Smooth muscle cell of the pulmonary artery (primary cell): ENCODE measurements around the gene LCE1A. TPM values are rescaled to one million over a fixed set of nuclear protein-coding genes. Genes with fewer than 3 reads are reported as not detected.

Source experiments
- total RNA-seq: library from RNA; depleted of rRNA; stranded (reverse); fragments of >200 nt; gene quantifications from 2 replicates; pipeline ENCODE4 v1.2.3, GENCODE V29; 2014

LCE1A gene, protein sequence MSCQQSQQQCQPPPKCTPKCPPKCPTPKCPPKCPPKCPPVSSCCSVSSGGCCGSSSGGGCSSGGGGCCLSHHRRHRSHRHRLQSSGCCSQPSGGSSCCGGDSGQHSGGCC
- not detected in 2 replicates for total RNA-seq

GRCh38 chr1:152827173-152827572 lies at the start of gene LCE1A:
Gene LCE1A, plus strand, starts transcription at chr1:152827473. Its CDS starts 0 bp downstream, at chr1:152827473.

GRCh38 chr1:152786077-152786476 lies 41.2 kb upstream of the LCE1A start, which contains the start of gene LCE1E:
Gene LCE1E, plus strand, starts transcription at chr1:152786257. Its CDS starts 1,043 bp downstream, at chr1:152787300.

DNA sequence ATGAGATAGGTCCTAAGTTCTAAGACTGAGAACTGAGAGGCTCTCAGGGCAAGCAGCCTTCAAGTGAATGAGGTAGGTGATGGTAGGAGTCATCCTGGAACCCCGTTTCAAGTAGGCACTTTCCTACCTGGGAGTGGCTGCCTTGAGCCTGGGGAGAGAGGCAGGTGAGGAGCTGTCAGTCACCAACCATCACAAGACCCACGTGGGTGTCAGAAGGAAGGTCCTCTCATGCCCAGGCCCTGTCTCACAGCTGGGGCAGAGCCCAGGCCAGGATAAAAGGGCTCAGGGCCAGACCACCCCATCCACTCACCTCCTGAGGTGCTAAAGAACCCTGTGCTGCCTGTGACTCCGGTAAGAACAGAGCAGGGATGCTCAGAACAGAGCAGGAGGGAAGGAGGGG lies 30.9 kb upstream of the LCE1A start, which contains the start of gene LCE1D:
Gene LCE1D (plus strand): TSS at position 301 of the 400 bp plus-strand sequence. CDS start 1,074 bp downstream, outside the sequence.

GRCh38 chr1:152806576-152806975 lies 20.7 kb upstream of the LCE1A start, which contains the start of gene LCE1C:
Gene LCE1C, minus strand, starts transcription at chr1:152806651. Its CDS starts 1,173 bp downstream, at chr1:152805478.

GRCh38 chr1:152811671-152812070 lies 15.6 kb upstream of the LCE1A start, which contains the start of gene LCE1B:
Gene LCE1B, plus strand, starts transcription at chr1:152811971. Its CDS starts 476 bp downstream, at chr1:152812447.

GRCh38 chr1:152842556-152842955 lies 15.3 kb downstream of the LCE1A start, which contains the start of gene LCE6A:
Gene LCE6A, plus strand, starts transcription at chr1:152842856. Its CDS starts 665 bp downstream, at chr1:152843521.

GRCh38 chr1:152859696-152860095 lies 32.4 kb downstream of the LCE1A start, which contains the start of gene LCE7A:
Gene LCE7A, plus strand, starts transcription at chr1:152859996. Its CDS starts 702 bp downstream, at chr1:152860698.

Other genes with a start within 250 kb of the LCE1A start
- not detected in 2 replicates for gene LCE3D, start 247.0 kb upstream of the LCE1A start, total RNA-seq
- gene LCE3C, start 227.2 kb upstream of the LCE1A start, total RNA-seq, result not detected in 2 replicates
- not detected in 2 replicates for gene LCE3B, start 213.7 kb upstream of the LCE1A start, total RNA-seq
- not detected in 2 replicates for gene LCE3A, start 204.4 kb upstream of the LCE1A start, total RNA-seq
- gene LCE2D, start 164.1 kb upstream of the LCE1A start, total RNA-seq, result not detected in 2 replicates
- not detected in 2 replicates for gene LCE2C, start 152.2 kb upstream of the LCE1A start, total RNA-seq
- gene LCE2B, start 141.3 kb upstream of the LCE1A start, total RNA-seq, result not detected in 2 replicates
- not detected in 2 replicates for gene LCE2A, start 129.1 kb upstream of the LCE1A start, total RNA-seq
- gene LCE4A, start 119.3 kb upstream of the LCE1A start, total RNA-seq, result not detected in 2 replicates
- not detected in 2 replicates for gene KPRP, start 69.4 kb upstream of the LCE1A start, total RNA-seq
- not detected in 2 replicates for gene LCE1F, start 52.3 kb upstream of the LCE1A start, total RNA-seq
- not detected in 2 replicates for gene LCE1E, start 41.2 kb upstream of the LCE1A start, total RNA-seq
- gene LCE1D, start 30.8 kb upstream of the LCE1A start, total RNA-seq, result not detected in 2 replicates
- gene LCE1C, start 20.8 kb upstream of the LCE1A start, total RNA-seq, result not detected in 2 replicates
- not detected in 2 replicates for gene LCE1B, start 15.5 kb upstream of the LCE1A start, total RNA-seq
- not detected in 2 replicates for gene LCE6A, start 15.4 kb downstream of the LCE1A start, total RNA-seq
- not detected in 2 replicates for gene LCE7A, start 32.5 kb downstream of the LCE1A start, total RNA-seq
- not detected in 2 replicates for gene SMCP, start 50.8 kb downstream of the LCE1A start, total RNA-seq
- not detected in 2 replicates for gene IVL, start 81.1 kb downstream of the LCE1A start, total RNA-seq
- gene SPRR5, start 119.7 kb downstream of the LCE1A start, total RNA-seq, result not detected in 2 replicates
- not detected in 2 replicates for gene SPRR4, start 143.2 kb downstream of the LCE1A start, total RNA-seq
- gene SPRR1A, start 156.6 kb downstream of the LCE1A start, total RNA-seq, result not detected in 2 replicates
- gene SPRR3, start 174.3 kb downstream of the LCE1A start, total RNA-seq, result not detected in 2 replicates
- gene SPRR1B, start 203.7 kb downstream of the LCE1A start, total RNA-seq, result not detected in 2 replicates
- gene SPRR2D, start 213.6 kb downstream of the LCE1A start, total RNA-seq, result not detected in 2 replicates
- not detected in 2 replicates for gene SPRR2A, start 230.0 kb downstream of the LCE1A start, total RNA-seq
- gene SPRR2B, start 244.1 kb downstream of the LCE1A start, total RNA-seq, result not detected in 2 replicates